Endothelial cell of hepatic sinusoid (primary cell): ENCODE measurements around the gene AQP5.
"Not testable (repeated sequence)": the region's sequence is repeated elsewhere in the genome, so short reads cannot be mapped to it uniquely, and the experiment has no call there.

ENCODE experiments used
- in situ Hi-C: cut with HindIII; loops from 2 replicates; pipeline ENCODE4 v1.10.0; 2017; ENCODE audit warnings: low sequenced_read_pairs

Gene AQP5

DNA sequence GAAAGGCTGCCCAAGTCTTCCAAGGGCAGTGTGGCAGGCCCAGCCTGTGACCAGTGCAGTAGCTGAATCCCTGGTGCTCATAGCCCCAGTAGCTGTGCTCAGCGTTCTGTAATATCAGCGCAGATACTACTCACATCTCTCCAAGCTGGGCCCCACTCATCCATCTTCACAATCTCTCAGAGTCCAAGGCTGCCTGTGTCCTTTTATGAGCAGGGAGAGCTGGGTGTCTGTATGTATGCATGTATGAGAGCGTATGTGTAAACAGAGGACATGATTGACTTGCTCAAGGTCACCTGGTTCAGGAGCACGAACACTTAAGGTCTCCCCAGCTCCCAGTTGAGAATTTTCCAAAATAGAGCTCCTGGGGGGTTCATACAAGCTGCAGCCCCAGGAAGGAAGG lies 16.5 kb downstream of the AQP5 start:
- in situ Hi-C loops = no loop called here

DNA sequence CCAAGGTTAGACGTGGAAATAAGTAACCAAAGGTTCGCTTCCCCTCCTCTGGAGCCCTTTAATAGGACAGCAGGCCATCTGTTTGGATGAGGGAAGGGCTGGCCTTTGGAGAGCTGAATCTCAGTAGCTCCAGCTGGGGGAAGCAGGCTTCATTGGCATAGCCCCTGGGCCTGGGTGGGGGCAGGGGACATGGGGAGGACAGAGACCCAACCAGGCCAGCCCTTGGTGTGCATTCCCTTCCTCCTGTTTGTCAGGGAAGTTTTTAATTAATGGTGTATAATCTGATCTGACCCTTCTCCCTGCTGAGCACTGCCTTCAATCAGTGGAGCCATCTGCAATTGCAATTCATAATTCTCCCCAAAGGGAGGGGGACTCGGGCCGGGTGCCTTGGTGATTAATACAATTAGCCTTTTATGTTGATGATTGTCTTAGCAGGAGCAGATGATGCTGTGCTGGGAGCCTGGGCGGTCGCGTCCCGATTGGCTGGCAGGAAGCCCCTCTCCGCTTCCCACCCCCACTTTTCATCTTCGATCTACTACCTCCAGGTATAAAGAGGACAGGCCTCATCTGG lies 17.4 kb downstream of the AQP5 start:
- in situ Hi-C loops = no loop called here

- in situ Hi-C loops = no loop called here
These were observed 18.1 kb downstream of the AQP5 start for GRCh38 chr12:49979791-49980190.

DNA sequence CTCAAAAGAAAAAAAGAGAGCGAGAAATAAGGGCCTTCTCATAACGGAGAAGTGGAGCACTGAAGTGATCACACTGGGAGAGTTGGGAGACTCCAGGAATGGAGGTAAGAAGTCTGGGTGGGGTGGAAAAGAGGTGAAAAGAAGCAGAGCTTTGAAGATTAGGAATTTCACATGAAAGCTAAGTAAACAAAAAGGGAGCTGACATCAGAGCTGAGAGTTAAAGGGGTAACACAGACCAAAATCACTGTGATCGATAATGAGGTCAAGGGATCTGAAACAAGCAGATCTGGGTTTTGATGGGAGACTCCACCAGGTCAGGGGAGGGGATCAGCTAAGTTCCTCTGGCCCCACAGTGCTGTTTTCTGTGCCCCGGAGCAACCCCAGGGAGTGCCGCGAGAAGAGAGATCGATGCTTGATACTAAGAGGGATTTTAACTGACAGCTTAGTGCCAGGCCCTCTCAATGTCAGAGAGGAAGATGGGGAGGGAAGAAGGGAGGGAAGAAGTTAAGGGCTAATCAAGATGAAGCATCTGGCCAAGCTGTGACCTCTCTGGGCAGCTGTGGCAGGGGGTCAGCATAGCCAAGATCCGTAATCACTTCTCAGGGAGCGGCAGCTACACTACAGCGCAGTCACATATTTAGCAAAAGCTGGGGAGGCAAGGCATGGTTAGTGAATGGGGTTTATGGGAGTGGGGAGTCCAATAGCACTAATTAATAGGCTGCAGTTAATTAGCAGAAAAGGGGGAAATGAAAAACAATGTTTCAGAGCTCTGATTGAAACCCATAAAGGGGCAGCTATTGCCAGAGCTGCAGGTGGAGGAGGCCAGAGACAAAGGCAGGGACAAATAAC lies 19.1 kb downstream of the AQP5 start:
- in situ Hi-C loops = no loop called here

DNA sequence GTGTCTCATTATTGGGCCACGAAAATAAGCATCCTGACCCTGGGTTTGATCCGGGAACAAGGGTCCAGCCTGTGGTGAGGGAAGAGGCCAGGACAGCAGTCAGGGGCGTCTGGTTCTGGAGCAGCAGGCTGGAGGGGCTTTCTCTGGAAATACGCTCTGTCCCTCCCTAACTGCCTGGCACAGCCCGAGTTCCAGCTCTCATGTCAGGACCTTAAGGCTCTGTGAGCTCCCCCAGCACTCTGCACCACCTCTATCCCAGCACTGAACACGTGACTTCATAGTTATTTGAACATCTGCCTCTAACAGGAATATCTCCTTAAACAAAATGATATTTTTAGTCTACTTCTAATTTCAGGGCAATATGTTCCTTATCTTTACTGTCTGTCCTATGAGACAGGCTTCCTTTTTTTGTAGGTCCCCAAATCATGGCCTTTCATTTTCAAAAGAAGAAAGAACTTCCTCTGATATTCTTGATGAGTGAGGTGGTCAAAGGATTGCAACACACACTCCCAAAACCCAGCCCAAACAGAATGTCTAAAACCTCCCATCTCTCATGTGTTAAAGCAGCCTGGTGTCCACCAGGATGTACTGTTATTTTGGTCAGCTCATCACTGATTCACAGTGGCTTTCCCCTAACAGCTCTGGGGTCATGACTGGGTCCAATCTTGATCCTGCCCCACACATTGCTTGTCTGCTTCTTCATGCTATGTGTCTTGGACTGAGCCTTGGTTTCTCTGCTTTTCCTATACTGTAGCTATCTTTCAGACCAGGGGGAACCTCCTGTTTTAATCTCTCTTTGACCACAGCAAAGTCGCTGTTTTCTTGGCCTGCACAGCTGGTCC lies 20.8 kb downstream of the AQP5 start:
- in situ Hi-C loops = no loop called here

- in situ Hi-C loops = no loop called here
These were observed 22.2 kb downstream of the AQP5 start for GRCh38 chr12:49983892-49984291.

- in situ Hi-C loops = no loop called here
These were observed 23.0 kb downstream of the AQP5 start for GRCh38 chr12:49984476-49985359.

DNA sequence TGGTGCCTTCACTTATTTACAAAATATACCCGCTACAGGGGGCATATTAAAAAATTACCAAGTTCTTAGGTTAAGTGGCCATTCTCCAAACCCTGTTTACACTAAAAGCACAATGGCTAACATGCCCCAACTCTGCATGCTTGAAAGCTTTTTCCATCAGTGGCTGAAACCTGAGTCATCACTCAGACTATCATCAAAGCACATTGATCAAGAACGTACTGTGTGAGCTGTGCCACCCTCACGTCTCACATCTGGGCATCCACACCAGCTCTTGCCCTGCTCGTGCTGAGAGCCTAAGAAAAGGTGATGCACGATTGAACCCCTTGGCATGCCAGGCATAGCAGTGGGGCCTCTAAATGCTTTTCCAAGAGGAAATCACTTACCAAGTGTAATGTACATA lies 24.3 kb downstream of the AQP5 start:
- in situ Hi-C loops = no loop called here

DNA sequence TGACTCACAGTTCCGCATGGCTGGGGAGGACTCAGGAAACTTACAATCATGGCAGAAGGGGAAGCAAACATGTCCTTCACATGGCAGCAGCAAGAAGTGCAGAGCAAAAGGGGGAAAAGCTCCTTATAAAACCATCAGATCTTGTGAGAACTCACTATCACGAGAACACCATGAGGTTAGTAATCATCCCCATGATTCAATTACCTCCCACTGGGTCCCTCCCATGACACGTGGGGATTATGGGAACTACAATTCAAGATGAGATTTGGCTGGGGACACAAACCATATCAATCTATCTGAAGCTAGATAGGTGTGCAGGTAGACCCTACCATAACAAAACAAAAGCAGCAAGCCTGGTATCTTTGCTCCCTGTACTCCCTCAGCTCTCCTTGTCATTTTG lies 24.8 kb downstream of the AQP5 start:
- in situ Hi-C loops = not testable (repeated sequence)

- in situ Hi-C loops = no loop called here
These were observed 26.1 kb downstream of the AQP5 start for GRCh38 chr12:49987625-49988303.

DNA sequence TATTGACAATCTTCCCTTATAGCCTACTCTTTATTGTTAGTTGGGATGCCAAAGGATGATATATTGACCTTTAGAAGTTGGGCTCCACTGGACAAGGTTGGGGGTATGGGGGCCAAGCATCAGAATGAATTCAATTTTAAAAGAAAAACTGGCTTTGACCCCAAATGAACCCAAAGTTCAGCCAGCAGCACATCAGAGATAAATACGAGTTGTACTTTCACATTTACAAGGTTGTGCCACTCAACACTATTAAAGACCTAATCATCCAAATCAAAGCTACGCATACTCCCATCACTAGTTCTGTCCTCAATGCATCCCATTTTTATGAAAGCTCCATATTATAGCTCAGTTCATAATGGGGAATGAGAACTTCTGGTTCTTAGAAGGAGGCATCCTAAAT lies 27.7 kb downstream of the AQP5 start:
- in situ Hi-C loops = not testable (repeated sequence)

- in situ Hi-C loops = no loop called here
These were observed 28.6 kb downstream of the AQP5 start for GRCh38 chr12:49990273-49990672.

- in situ Hi-C loops = no loop called here
These were observed 36.8 kb downstream of the AQP5 start for GRCh38 chr12:49998453-49998852.

GRCh38 chr12:50003595-50003994 lies 41.9 kb downstream of the AQP5 start:
- in situ Hi-C loops = no loop called here

DNA sequence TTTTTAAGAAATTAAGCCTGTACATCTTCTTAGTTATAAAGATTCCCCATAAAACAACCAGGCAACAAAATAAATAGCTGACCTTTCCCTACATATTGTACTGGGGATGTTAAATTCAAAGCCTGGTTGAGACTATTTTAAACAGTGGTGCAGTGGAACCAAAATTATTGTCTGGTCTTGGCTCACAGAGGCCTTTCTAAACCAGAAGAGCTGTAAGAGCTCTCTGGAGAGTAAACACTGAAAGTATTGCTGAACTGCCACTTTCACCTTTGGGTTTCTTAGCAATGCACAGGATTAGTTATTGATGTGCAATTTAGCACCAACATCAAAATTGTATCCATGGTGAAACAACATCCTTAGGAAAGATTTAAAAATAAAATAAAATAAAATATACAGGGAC lies 43.0 kb downstream of the AQP5 start:
- in situ Hi-C loops = loop anchor here (5.0 kb wide), 2 partner anchors 62 to 63 kb away; no protein-coding TSS in a partner anchor

GRCh38 chr12:50005175-50005574 lies 43.5 kb downstream of the AQP5 start:
- in situ Hi-C loops = loop anchor here (5.0 kb wide), 2 partner anchors 62 to 63 kb away; no protein-coding TSS in a partner anchor

DNA sequence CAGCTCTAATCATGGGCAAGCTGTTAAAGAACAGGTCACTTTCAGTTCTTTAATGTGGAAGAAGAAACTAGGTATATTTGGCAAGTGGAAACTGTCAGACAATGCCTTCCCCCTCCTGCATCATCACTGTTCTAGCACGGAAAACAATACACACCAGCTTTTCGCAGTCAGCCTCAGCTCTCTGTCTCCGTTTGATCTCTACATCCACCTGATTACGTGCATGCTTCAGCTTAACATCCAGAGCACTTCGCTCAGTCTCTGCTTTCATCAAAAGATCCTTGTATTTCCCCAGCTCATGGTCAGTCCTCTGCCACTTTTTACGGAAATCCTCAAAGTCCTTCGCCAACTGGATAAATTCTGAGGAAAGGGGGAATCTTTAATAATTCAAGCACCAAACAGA lies 44.6 kb downstream of the AQP5 start:
- in situ Hi-C loops = loop anchor here (5.0 kb wide), 2 partner anchors 61 to 64 kb away; no protein-coding TSS in a partner anchor

- in situ Hi-C loops = loop anchor here (5.0 kb wide), 2 partner anchors 60 to 65 kb away; no protein-coding TSS in a partner anchor
These were observed 45.2 kb downstream of the AQP5 start for GRCh38 chr12:50006754-50007442.
